GM19468 (cell line): Measurements from ENCODE around the gene PDIK1L.

ENCODE experiments used
- ATAC-seq: cut with Tn5 transposase; IDR thresholded peaks from one replicate; pipeline ENCODE4 v1.9.1; 2021; ENCODE audit warnings: mild to moderate bottlenecking, moderate library complexity, moderate number of reproducible peaks; ENCODE audit not compliant: unreplicated experiment; ENCODE audit errors: extremely low read depth

PDIK1L gene

GRCh38 chr1:26168410-26169197, 57.0 kb downstream of the PDIK1L start, which contains the start of gene C1orf232:
Gene C1orf232, minus strand, starts transcription at chr1:26168963. Its CDS starts 464 bp downstream, at chr1:26168499.
- ATAC-seq: no peak

GRCh38 chr1:26169198-26169554, 57.6 kb downstream of the PDIK1L start:
- ATAC-seq: no peak

DNA sequence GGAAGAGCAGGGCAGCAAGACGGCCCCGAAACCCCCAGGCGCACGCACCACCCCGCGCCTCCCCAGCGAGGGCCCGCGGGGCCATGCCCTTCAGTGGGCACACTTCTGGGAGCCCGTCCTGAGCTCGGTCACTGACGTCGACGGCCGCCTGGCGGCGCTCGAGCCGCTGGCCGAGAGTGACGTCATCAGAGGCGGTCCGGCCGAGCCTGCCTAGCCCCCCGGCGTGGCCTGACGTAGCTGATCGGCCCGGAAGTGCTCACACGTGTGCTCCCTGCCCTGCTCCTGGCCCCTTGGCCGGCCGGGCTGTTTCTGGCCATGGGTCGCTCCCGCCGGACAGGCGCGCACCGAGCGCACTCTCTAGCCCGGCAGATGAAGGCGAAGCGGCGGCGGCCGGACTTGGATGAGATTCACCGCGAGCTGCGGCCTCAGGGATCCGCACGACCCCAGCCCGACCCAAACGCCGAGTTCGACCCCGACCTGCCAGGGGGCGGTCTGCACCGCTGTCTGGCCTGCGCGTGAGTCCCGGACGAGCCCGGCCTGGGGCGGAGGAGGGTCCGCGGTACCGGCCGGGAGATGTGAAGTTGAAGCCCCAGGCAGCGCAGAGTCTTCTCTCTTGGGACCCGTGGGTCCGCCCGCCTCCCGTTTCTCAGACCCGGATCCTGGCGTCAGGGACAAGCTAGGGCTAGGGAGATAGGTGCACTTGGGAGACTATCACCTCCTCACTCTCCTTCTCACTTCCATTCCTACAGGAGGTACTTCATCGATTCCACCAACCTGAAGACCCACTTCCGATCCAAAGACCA, 58.2 kb downstream of the PDIK1L start, which contains the start of gene ZNF593:
TSS of gene ZNF593 (plus strand) at position 240 of the 803 bp plus-strand sequence. CDS start at position 316, 76 bp downstream.
- ATAC-seq: no peak

- no peak for ATAC-seq
Observed at GRCh38 chr1:26170472-26170821, 58.8 kb downstream of the PDIK1L start.

- no peak for ATAC-seq
Observed at GRCh38 chr1:26171084-26172072, 59.8 kb downstream of the PDIK1L start, which contains the start of gene ZNF593OS. Gene ZNF593OS, minus strand, starts transcription at chr1:26171832. Its CDS starts 171 bp downstream, at chr1:26171661.
